HepG2 (cell line): ENCODE measurements around the gene VPS52. TPM values are rescaled to one million over a fixed set of nuclear protein-coding genes. Genes with fewer than 3 reads are reported as not detected.

ENCODE experiments used
- EED ChIP-seq: sonication (generic); formaldehyde crosslinking; IDR thresholded peaks from 2 replicates; pipeline ENCODE4 v1.5.0; 2020; ENCODE audit warnings: mild to moderate bottlenecking, missing genetic modification reagents
- ETS1 ChIP-seq: sonication (generic); formaldehyde crosslinking; IDR thresholded peaks from 2 replicates; pipeline ENCODE4 v1.4.0; 2020; ENCODE audit warnings: missing genetic modification reagents
- FOXC1 ChIP-seq: sonication (generic); formaldehyde crosslinking; IDR thresholded peaks from 2 replicates; pipeline ENCODE4 v1.8.0; 2022; ENCODE audit warnings: mild to moderate bottlenecking, missing genetic modification reagents, borderline replicate concordance
- GTF3A ChIP-seq: sonication (generic); formaldehyde crosslinking; conservative IDR thresholded peaks from 2 replicates; pipeline ENCODE4 v1.4.0; 2020; ENCODE audit warnings: mild to moderate bottlenecking, missing genetic modification reagents
- HDAC1 ChIP-seq: sonication (generic); formaldehyde crosslinking; IDR thresholded peaks from 2 replicates; pipeline ENCODE4 v1.5.1; 2020; ENCODE audit warnings: mild to moderate bottlenecking, missing genetic modification reagents
- MNT ChIP-seq: fragments of 450-650 bp; IDR thresholded peaks from 2 replicates; pipeline ENCODE4 v1.6.1; 2016
- NRL ChIP-seq: sonication (generic); formaldehyde crosslinking; IDR thresholded peaks from 2 replicates; pipeline ENCODE4 v1.5.0; 2020; ENCODE audit warnings: missing genetic modification reagents, mild to moderate bottlenecking, moderate library complexity, borderline replicate concordance
- SKI ChIP-seq: fragments of 450-650 bp; IDR thresholded peaks from one replicate; pipeline ENCODE4 v1.6.1; 2018; ENCODE audit warnings: mild to moderate bottlenecking; ENCODE audit not compliant: partially characterized antibody
- SKIL ChIP-seq: sonication (generic); formaldehyde crosslinking; IDR thresholded peaks from 2 replicates; pipeline ENCODE4 v1.8.0; 2022; ENCODE audit warnings: missing genetic modification reagents, mild to moderate bottlenecking, moderate library complexity, borderline replicate concordance
- SMARCC2 ChIP-seq: fragments of 450-650 bp; IDR thresholded peaks from 2 replicates; pipeline ENCODE4 v1.6.1; 2017; ENCODE audit warnings: antibody characterized with exemption, mild to moderate bottlenecking
- SPEN ChIP-seq: sonication (generic); formaldehyde crosslinking; IDR thresholded peaks from 2 replicates; pipeline ENCODE4 v1.5.1; 2020; ENCODE audit warnings: low read depth, mild to moderate bottlenecking, missing genetic modification reagents
- SRY ChIP-seq: sonication (generic); formaldehyde crosslinking; IDR thresholded peaks from 2 replicates; pipeline ENCODE4 v1.8.0; 2022; ENCODE audit warnings: mild to moderate bottlenecking, missing genetic modification reagents
- ZFP36 ChIP-seq: fragments of 150-350 bp; IDR thresholded peaks from 2 replicates; pipeline ENCODE4 v1.6.1; 2018; ENCODE audit warnings: borderline replicate concordance, low read length, low read depth; ENCODE audit not compliant: partially characterized antibody
- ZFP62 ChIP-seq: sonication (generic); formaldehyde crosslinking; IDR thresholded peaks from 2 replicates; pipeline ENCODE4 v1.4.0; 2020; ENCODE audit warnings: missing genetic modification reagents
- ZNF503 ChIP-seq: sonication (generic); formaldehyde crosslinking; IDR thresholded peaks from 2 replicates; pipeline ENCODE4 v1.4.0; 2020; ENCODE audit warnings: missing genetic modification reagents
- ZNF784 ChIP-seq: sonication (generic); formaldehyde crosslinking; IDR thresholded peaks from 2 replicates; pipeline ENCODE4 v1.5.1; 2020; ENCODE audit warnings: missing genetic modification reagents, mild to moderate bottlenecking, borderline replicate concordance
- ZNF800 ChIP-seq: sonication (generic); formaldehyde crosslinking; IDR thresholded peaks from 2 replicates; pipeline ENCODE4 v1.4.0; 2020; ENCODE audit warnings: missing genetic modification reagents
- ZZZ3 ChIP-seq: sonication (generic); formaldehyde crosslinking; IDR thresholded peaks from 2 replicates; pipeline ENCODE4 v1.4.0; 2020; ENCODE audit warnings: missing genetic modification reagents, mild to moderate bottlenecking, borderline replicate concordance
- polyA plus RNA-seq, 8 experiments: library from polyadenylated mRNA; depleted of rRNA in 3 of 8; stranded (reverse) in 7 of 8; unstranded in 1 of 8; fragments of >200 nt; fragmentation: Illumina TruSeq in 4 of 8; extraction: Trizol in 4 of 8; gene quantifications; 2 replicates each; pipeline versions ENCODE4 v1.2.1 to v1.2.3, GENCODE V29; 2011 to 2016; ENCODE audit warnings: low read depth in 4 of 8, missing spikeins in 1 of 8, mixed read lengths in 1 of 8; ENCODE audit not compliant: insufficient read depth in 1 of 8
- total RNA-seq, 5 experiments: library from RNA; depleted of rRNA; stranded (reverse); fragments of >200 nt; fragmentation: Illumina TruSeq; extraction: Trizol; gene quantifications; 2 replicates each; pipeline ENCODE4 v1.2.3, GENCODE V29; 2016; ENCODE audit warnings: low read depth in 1 of 5

Gene VPS52
- total and polyA plus RNA-seq, 2 of the 13 experiments (the other 11 are each of a cell fraction or from before 2014, with no cell fraction given): 48.9 to 85.5 TPM

GRCh38 chr6:33288921-33289783 is 17.5 kb upstream of the VPS52 start, which contains the start of the genes PFDN6 and WDR46 (continued):
- peak; percentile 65 for TF ChIP-seq SPEN
- TF ChIP-seq ZNF503: no peak; the same call in 1 of the 2 replicates
- TF ChIP-seq SKI: no peak
- TF ChIP-seq ZZZ3 (CRISPR knock-in tag): peak; percentile 36; the same call in 1 of the 2 replicates
- peak; percentile 77 for TF ChIP-seq MNT
- peak; percentile 92 for TF ChIP-seq HDAC1
- no peak for TF ChIP-seq ZFP62 (CRISPR knock-in tag)
- TF ChIP-seq ZNF800 (CRISPR knock-in tag): no peak
- TF ChIP-seq GTF3A (CRISPR knock-in tag): peak; percentile 60; the same call in 1 of the 2 replicates
- TF ChIP-seq ETS1: no peak
- TF ChIP-seq SMARCC2: no peak
- TF ChIP-seq FOXC1: peak; percentile 21; the same call in 1 of the 2 replicates
- 0 out of 2 replicates have a peak, but pooled peaks have one; percentile 42 for TF ChIP-seq SRY (CRISPR knock-in tag)
- TF ChIP-seq ZFP36: no peak
- no peak; the same call in 1 of the 2 replicates for TF ChIP-seq ZNF784 (CRISPR knock-in tag)
- TF ChIP-seq NRL (CRISPR knock-in tag): 0 out of 2 replicates have a peak, but pooled peaks have one; percentile 4
- peak; percentile 61; the same call in 1 of the 2 replicates for TF ChIP-seq EED (CRISPR knock-in tag)
- no peak for TF ChIP-seq SKIL
